NCI-H146 (cell line): ENCODE data around the gene CCDC12.

Source experiments
- DNase-seq: peaks from one replicate; lab custom pipeline; 2025; lab: John Stamatoyannopoulos, UW

CCDC12 gene

DNA sequence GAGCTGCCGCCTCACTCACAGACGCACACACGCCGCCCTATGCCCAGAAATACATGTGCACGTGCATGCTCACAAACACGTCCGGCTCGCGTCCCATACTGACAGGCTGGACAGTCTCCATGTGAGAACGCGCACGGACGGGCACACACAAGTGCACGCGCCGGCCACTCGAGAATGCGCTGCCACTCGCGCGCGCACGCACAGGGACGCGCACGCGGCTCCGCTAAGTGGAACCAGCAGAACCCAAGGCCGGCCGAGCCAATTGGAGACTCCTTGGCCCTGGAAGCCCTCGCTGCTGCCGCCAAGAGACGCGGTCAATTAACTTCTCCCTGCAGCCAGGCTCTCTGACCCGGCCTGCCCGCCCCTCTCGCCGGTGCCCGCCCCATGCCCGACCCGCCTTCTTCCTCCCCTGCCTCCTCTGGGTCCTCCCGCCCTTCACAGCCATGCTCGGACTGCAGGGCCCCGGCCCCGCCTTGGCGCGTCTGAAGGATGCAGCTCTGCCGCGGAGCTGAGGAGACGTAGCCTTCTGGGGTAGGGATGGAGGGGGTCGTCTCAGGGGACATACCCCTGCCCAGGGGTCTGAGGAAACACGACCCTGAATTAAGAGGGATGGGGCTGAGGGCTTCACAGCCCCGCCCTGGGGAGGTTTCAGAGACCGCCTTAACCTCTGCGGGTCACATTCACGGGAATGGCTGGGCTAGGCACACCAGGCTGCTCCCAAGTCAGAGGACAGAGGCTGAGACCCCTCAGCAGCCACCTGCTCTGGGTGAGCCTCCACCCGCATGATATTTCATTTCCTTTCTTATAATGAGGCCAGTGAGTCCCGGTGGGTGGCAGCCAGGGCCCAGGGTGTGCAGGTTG is 84.0 kb downstream of the CCDC12 start:
- DNase-seq: peak; percentile 83

DNA sequence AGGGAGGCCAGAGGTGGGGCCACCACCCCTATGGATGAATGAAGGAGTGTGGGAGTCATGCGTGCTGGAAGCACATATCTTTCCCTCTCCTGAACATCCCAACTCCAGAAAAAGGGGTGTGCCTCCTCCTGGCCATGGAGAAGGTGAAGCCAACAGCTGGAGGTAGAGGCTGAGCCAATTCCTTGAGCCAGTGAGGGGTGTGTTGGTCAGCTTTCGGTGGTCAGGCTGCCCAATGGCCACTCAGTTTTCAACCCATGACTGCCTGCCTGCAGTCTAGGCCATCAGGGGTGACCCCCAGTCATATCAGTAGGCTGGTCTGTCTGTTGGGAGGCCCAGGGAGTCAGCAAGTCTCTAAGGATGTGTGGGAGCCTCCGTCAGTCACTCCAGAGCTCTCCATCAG is 85.4 kb downstream of the CCDC12 start:
- DNase-seq: no peak

DNA sequence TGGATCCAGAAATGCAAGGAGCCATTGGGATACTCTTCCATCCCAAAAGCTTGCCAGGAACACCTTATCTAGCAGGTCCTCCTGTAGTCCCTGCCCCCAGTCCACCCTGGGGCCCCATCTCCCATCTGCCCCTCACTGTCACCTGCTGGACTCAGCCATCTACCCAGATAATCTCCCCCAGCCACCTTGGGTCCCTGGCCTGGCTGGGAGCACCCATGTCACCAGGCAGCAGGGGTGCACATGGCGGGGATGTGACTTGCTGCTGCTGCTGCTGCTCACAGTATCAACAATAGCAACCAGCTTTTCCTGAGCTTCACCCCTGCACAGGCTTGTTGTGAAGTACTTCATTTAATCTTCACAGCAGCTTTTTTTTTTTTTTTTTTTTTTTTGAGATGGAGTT is 86.4 kb downstream of the CCDC12 start:
- no peak for DNase-seq

DNA sequence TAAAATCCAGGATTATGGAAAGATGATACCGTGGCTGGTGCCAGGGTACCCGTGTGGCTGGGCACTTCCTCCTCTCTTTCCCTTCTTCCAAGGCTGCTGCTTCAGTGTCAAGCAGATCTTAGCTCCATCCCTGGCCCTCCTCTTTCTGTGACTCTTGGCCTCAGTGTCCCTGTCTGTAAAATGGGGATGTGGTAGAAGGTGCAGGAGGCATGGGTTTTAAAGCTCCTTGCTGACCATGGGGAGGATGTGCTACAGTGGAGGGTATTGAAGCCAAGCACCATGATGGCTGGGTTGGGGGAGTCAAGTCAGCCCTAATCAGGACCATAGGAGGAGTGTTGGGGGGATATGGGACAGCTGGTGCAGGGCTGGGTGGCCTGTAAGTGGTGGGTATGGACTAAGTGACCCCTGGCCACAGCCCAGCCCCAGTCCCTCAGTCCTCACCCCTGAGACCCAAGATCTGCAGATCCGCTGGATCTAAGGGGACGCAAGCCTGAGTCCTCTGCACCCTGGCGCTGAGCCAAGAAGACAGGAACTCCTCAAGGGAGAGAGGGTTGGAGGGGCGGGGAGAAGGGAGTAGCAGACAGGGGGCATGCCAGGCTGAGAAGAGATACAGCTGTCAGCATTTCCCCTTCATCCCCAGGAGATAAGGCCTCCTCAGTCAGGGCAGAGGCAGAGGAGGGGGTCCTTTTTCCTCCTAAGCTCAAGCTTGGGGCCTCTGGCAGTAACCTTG is 87.0 kb downstream of the CCDC12 start:
- DNase-seq: peak; percentile 1

DNA sequence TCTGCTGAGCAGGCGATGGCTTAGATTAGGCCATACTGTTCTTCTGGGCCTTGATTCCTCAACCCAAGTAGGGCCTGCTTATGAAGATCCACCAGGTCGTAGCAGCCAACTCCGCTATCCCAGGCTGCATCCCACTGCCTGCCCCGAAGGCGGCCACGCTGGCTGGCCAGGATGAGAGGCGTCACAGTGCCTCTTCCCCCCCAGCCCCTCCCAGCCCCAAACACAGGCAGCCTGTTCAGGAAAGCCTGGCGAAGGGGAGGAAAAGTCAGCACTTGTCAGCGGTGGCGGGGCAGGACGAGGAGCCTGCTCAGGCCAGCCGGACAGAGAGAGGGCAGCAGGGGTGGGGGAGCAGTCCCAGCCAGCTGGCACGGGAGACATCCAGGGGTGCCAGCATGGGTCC is 87.8 kb downstream of the CCDC12 start:
- no peak for DNase-seq

DNA sequence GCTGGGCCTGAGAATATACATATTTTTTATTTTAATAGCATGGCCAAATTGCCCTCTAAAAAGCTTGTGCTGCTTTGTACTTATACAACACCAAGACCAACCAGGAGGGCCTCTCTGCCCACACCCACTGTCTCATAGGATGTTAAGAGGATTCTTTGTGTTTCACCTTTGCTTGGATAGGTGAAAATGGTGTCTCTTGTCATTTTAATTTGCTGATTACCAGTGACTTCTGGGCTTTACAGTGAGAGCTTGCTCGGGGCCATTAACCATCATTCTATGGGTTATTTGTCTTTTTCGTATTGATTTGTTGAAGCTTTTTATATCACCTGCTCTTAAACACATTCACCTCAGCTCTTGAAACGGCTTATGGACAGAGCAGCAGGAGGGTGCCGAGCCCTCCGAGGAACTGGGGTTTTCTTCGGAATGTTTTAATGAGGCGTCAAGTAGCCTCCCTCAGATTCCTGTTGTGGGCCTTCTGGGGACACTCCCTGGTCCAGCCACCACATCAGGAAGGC is 88.5 kb downstream of the CCDC12 start:
- peak; percentile 82 for DNase-seq

DNA sequence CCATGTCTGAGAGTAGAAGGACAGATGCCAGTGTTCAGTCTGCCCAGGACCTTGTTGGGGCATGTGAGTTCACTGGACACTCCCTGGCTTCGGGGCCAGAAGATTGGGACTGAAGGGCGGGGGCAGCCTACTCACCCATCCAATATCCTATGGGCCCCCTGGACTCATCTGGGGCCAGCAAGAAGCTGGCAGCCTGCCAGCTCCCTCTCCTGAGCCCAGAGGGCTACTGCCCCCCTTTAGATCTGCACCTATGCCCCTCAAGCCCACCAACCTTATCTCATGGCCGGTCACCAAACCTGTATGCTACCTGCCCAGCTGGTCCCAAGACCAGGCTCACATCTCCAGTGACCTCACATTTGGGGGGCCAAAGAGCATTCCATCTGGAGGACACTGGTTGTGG is 90.9 kb downstream of the CCDC12 start:
- DNase-seq: no peak

DNA sequence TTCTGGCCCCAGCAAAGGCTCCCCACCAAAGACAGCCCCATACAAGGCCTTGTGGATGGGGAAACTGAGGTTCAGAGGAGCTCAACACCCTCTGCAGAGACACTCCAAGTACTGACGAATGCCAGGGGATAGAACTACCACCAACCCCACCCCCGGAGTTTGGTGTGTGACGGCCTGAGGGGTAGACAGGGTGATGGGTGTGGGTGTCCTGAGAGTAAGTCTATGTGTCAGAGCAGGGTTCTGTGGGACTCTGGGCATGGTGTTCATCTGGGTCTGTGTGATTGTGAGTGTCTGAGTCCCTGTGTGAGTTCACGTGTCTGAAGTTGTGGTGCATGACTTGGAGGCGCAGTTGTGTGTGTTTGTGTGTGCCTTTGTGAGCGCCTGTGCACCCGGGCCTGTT is 91.6 kb downstream of the CCDC12 start:
- no peak for DNase-seq

DNA sequence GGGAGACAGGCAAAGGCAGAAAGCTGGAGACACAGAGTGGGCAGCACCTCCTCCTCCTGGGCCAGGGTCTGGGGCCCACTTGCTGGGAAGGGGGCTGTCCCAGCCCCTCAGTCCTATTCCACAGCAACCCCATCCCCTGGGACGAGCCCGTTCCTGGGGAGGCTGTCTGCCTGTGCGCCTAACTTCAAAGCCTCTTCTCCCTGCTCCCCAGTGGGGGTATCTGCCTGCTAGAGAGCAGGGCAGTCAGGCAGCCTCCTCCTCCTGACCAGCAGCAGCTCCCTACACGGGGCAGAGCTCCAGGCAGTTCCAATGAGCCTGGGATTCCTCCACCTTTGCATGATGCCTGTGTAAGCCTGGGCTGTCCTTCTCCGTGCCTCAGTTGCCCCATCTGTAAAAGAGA is 92.1 kb downstream of the CCDC12 start:
- no peak for DNase-seq

DNA sequence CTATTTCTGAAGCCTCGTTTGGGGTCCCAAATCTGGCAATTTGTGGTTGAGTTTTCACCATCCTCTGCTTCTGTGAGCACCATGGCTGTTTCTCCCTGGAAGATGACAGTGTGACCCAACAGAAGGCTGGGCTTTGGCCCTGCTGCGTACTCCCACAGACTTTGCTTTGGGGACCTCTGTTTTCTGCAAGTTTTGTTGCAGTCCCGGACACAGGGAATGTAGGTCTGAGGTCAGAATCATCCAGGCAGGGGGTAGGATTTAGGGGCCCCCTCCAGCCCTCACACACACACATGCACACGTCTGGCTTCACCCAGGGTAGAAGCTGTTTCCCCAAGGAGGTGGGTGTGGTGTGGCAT is 92.7 kb downstream of the CCDC12 start:
- no peak for DNase-seq

DNA sequence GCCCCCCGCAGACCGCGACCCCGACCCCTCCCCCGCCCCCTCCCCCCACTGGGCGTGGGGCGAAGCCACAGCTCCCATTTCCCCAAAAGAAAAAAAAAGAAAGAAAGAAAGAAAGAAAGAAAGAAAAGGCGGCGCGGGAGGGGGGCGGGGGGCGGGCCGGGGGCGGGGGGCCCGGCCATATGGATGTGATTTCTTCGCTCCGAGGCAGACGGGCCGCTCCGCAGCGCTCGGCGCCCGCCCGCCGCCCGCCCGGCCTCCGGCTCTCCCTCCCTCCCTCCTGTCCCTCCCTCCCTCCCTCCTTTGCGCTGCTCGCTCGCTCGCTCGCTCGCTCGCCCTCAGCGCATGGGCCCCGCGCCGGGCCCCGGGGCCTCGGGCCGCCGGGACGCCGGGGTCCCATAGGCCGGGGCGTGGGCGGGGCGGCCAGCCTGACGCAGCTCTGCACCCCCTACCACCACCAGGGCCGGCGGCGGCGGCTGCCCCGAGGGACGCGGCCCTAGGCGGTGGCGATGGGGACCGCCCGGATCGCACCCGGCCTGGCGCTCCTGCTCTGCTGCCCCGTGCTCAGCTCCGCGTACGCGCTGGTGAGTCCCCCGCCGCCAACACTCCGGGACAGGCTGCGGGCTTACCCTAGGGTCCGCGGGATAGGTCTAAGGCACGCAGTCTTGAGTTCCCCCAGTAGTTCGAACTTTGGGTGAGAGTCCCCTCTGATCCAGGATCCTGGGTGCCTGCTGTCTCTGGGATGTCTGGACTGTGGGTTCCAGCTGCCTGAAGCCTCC is 93.3 kb downstream of the CCDC12 start:
- DNase-seq: peak; percentile 15

DNA sequence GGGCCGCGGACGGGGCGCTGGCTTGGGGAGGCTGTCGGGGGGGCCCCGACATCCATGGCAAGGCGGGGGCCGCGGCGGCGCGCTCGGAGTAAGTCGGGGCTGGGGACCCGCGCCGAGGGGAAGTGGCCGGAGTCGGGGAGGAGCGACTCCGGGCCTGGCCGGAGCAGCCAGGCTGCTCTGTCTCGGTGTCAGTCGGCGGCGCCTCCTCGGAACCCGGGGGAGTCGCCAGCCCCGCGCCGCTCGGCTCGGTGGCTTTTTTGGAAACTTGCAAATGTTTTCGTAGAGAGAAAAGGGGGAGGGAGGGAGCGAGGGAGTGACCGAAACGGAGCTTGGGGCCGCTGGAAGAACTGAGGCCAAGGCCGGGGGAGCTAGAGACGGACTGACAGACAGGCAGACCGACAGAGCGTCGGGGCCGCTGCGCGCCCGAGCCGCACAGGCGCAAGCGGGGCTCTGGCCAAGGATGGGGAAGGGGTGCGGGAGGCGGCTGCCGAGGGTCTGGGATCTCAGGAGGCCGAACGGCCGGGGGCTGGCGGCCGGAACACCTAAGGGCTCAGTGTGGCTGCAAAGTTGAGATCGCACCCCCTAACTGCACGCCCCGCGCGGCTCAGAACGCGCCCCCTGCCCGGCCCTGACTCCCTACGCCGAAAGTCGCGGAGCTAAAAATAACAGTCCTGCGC is 94.0 kb downstream of the CCDC12 start:
- peak; percentile 26 for DNase-seq

DNA sequence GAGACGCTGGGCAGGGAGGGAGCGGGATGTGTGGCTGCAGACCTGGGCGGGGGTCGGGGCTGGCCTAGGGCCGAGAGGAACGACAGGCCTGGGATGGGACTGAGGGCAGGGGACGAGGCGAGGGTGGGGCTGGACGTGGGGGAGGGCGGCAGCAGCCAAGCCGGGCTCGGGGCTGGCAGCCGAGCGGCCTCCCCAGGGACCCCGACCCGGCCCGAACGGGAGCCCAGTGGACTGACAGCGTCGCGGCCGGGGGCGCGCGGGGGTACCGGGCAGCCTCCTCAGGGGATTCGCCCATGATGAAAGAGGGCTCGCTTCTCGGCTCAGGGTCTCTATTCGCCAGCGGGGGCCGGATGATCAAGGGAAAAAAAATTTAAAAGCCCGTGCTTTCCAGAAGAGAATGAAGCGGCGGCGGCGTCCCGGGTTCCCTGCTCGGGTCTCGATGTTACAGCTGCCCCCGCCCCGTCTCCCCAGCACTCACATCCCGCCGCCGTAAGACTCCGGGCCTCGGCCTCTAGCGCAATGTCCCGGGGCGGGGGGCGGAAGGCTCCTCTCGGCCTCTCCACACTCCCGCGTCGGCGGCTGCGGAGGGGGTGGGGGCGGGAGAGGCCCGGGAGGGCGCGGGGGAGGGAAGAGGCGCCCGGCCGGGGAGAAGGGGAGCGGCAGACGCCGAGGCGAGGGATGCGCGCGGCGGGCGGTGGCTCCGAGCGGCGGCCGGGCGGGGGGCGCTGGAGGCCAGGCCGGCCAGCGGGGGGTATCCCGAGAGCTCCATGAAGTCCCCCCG is 94.8 kb downstream of the CCDC12 start:
- DNase-seq: peak; percentile 26

DNA sequence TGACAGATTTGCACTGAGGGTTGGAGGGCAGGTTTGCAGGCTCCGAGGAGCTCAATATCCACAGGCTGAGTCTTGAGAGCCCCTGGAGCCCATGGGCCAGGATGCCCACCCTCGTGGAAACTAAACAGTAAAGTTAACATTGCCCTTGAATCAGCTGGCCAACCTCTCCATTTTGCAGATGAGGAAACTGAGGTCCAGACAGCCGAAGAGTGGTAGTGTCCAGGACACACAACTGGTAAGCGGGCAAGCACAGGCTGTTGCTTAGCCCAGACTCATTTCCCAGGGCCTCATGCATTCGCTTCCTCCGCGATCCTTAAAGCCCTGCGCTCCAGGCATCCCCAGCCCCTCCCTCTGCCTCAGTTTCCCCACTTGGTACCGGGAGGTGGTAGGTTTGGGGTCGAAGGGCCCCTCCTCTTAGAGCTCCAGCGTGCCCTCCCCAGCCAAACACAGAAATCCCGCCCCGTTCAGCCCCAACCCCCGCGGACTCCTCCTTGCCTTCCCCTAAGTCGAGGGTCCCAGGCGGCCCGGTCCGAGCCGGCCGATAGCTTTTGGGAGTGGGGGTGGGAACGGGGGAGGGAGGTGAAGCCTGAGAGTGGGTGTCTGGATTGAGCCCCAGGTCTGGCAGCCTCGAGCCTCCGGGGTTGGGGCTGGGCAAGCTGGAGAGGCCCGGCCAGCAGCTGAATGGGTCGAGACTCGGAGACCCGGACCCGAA is 95.5 kb downstream of the CCDC12 start:
- DNase-seq: no peak

DNA sequence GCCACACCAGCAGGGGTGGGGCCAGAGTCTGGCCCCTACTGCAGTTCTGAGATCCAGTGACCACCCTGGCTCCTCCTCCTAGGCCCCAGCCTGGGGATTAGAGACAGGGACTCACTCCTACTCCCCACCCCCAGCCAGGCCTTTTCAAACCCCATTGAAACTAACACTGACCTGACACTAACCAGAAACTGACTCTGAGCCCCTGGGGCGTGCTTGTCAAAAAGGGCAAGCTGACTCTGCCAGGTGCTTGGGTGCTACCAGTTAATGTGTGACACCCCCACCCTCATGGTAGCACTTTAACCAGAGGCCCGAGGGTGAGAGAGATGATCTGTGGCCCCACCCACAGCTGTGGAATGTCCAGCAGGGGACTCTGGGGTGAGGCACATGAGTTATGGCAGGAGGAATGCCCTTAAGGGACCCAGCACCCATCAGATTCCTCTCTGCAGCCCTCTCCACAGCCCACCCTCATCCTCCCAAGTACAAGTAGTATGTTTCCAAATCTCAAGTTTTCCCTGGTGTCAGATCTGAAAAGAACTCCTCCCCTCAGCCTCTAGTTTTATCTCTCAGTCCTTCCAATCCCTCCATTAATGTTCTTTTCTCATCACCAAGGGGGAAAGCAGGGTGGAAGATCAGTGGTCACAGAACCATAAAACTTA is 97.6 kb downstream of the CCDC12 start:
- DNase-seq: no peak

DNA sequence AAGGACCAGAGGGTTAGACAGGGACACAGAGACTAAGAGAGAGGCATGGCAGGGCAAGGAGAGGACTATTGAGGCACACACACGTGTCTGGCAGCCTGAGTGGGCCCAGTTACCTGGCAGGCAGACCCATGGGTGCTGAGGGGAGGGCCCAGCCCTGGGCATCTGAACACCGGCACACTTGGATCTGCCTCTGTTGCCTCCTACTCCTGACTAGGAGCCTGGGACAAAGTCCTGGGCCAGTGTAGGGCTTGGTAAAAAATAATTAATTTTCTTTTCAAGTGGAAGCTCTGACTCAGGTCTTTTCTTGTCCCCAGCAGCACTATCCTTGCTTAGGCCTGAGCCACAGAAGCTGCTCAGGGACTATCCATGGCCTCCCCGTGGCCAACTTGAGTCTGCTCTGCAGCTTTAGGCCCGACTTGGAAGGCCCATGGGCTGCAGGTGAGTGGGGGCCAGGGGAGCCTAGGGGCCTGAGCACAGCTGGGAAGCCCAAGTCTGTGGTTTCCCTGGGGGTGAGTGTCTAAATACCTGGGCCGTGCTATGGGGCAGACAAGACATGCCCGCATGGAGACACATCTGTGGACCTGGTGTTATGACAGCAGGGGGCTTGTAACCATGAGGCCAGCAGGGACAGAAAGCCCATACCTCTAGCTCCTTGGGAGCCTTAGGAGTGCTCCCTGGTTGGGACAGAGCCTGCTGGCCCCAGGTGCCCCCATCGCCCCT is 99.0 kb downstream of the CCDC12 start, which contains the start of gene PTH1R:
TSS of gene PTH1R (plus strand) at position 316 of the 720 bp plus-strand sequence. CDS start 5,839 bp downstream, outside the sequence.
- DNase-seq: no peak

DNA sequence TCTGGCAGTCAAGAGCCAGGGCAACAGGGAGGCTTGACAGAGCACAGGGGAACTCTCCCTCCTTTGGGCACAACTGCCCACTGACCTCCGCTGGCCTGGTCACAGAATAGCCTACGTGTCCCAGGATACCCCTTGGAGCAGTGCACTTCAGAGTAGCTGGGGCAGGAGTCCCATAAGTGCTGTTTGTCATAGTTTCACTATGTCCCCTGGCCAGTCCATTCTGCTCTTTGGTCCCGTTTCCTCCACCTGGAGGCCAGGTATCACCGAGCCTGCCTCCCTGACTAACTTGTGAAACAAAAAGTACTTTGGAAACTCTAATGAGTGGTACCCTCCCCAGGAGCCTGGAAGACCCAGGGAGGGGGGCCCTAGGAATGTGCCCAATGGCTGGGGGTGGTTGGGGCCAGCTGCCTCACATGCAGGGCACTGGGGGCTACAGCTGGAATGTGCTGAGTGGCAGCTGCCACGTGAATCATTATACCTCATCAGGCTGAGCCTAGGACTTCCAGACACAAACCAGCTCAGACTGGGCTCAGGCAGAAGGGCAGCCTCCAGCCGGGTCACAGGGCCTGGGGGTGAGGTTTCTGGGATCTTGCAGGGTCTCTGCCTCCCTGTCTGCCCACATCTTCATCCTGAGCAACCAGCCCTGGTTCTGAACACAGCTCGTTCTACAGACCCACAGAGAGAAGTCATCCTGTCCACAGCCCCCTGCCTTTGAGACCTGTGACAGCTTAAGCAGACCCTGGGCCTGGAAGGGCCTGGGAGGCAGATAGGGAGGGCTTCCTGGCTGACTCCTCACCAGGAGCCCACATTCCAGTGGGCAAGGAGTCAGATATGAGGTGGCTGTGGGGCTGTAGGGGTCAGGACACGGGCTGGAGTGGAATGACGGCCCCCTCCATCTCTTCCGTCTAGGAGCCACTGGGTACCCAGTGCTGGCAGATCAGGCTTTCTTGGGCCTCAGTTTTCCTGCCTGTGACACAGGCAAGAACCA is 99.9 kb downstream of the CCDC12 start:
- DNase-seq: no peak

DNA sequence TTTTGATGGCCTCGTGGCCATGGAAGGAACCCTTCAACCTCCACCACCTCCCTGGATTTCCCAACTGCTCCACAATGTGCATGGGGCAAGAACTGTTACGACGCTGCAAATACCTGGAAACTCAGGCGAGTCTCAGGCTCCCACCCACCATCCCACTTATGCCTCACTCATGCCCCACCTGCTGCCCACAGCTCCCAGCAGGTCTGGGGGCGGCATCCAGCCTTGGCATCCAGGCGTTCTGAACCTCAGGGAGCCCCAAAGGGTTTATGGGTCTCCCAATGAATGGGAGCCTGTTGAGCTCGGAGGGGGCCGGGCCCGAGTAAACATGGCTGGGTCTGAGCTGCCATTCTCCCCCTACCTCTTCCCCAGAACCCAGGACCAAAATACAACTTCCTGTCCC is 101.0 kb downstream of the CCDC12 start:
- DNase-seq: no peak
